ENCODE data around the gene PTK7.

DNA sequence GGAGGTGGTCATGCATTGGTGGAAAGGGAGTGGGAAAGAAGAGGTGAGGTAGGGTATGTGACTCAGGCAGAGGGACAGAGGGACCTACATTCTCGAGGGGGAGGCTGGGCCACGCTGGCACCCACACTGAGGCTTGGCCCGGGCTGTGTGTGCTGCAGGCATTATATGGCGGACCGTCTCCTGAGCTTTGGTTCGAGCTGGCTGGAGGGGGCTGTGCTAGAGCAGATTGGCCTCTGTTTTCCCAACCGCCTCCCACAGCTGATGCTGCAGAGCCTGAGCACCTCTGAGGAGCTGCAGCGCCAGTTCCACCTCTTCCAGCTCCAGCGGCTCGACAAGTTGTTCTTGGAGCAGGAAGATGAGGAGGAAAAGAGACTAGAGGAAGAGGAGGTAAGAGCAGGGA lies 129.7 kb downstream of the PTK7 start:
- no peak for TF ChIP-seq POLR2A (IDR thresholded peaks at IDR 0.05; ENCODE audit: low read depth)
- TF ChIP-seq, protein P1, sequence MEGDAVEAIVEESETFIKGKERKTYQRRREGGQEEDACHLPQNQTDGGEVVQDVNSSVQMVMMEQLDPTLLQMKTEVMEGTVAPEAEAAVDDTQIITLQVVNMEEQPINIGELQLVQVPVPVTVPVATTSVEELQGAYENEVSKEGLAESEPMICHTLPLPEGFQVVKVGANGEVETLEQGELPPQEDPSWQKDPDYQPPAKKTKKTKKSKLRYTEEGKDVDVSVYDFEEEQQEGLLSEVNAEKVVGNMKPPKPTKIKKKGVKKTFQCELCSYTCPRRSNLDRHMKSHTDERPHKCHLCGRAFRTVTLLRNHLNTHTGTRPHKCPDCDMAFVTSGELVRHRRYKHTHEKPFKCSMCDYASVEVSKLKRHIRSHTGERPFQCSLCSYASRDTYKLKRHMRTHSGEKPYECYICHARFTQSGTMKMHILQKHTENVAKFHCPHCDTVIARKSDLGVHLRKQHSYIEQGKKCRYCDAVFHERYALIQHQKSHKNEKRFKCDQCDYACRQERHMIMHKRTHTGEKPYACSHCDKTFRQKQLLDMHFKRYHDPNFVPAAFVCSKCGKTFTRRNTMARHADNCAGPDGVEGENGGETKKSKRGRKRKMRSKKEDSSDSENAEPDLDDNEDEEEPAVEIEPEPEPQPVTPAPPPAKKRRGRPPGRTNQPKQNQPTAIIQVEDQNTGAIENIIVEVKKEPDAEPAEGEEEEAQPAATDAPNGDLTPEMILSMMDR (IDR thresholded peaks at IDR 0.05): no peak
